Fibroblast of skin of abdomen (primary cell): ENCODE results near the gene CORO1C.
"Not testable (repeated sequence)": the region's sequence is repeated elsewhere in the genome, so short reads cannot be mapped to it uniquely, and the experiment has no call there.

Experiments
- DNase-seq: peaks from one replicate; pipeline ENCODE4 v3.0.0-alpha.2; 2013

Gene CORO1C

GRCh38 chr12:108633081-108633533, 98.2 kb downstream of the CORO1C start:
- DNase-seq, result no peak

- not testable (repeated sequence) for DNase-seq
Measured at GRCh38 chr12:108631261-108631660, 100.1 kb downstream of the CORO1C start.

- DNase-seq, result peak; percentile 62
Measured at GRCh38 chr12:108630481-108631207, 100.7 kb downstream of the CORO1C start.

- peak; percentile 84 for DNase-seq
Measured at GRCh38 chr12:108629824-108630476, 101.4 kb downstream of the CORO1C start.

GRCh38 chr12:108629151-108629550, 102.2 kb downstream of the CORO1C start:
- no peak for DNase-seq

- DNase-seq, result no peak
Measured at GRCh38 chr12:108627134-108627920, 104.0 kb downstream of the CORO1C start.

GRCh38 chr12:108625228-108625627, 106.1 kb downstream of the CORO1C start:
- no peak for DNase-seq

- no peak for DNase-seq
Measured at GRCh38 chr12:108623577-108623976, 107.7 kb downstream of the CORO1C start.

GRCh38 chr12:108622921-108623514, 108.3 kb downstream of the CORO1C start:
- DNase-seq, result no peak

GRCh38 chr12:108622421-108622820, 108.9 kb downstream of the CORO1C start:
- peak; percentile 56 for DNase-seq

GRCh38 chr12:108621161-108621560, 110.2 kb downstream of the CORO1C start:
- no peak for DNase-seq

GRCh38 chr12:108620236-108620879, 111.0 kb downstream of the CORO1C start:
- peak; percentile 56 for DNase-seq

GRCh38 chr12:108619369-108620160, 111.8 kb downstream of the CORO1C start:
- DNase-seq, result no peak

- not testable (repeated sequence) for DNase-seq
Measured at GRCh38 chr12:108618953-108619274, 112.4 kb downstream of the CORO1C start.

- DNase-seq, result peak; percentile 82
Measured at GRCh38 chr12:108618079-108618952, 113.0 kb downstream of the CORO1C start.

- DNase-seq, result no peak
Measured at GRCh38 chr12:108616941-108617858, 114.1 kb downstream of the CORO1C start.

GRCh38 chr12:108616359-108616758, 115.0 kb downstream of the CORO1C start:
- DNase-seq, result no peak

GRCh38 chr12:108615918-108616317, 115.4 kb downstream of the CORO1C start:
- no peak for DNase-seq

- no peak for DNase-seq
Measured at GRCh38 chr12:108614639-108615038, 116.7 kb downstream of the CORO1C start.
